Fibroblast of the aortic adventitia (primary cell): ENCODE results near the gene AP2A2. TPM values are rescaled to one million over a fixed set of nuclear protein-coding genes. Genes with fewer than 3 reads are reported as not detected.

ENCODE experiments used
- DNase-seq: peaks from one replicate; pipeline ENCODE4 v3.0.0-alpha.2; 2010; ENCODE audit warnings: low read depth
- H3K4me3 ChIP-seq: 2 replicates; pipeline ENCODE4 v1.5.1; 2011; ENCODE audit warnings: low read depth, mild to moderate bottlenecking, control low read depth, low read length, moderate library complexity
- CTCF ChIP-seq: IDR thresholded peaks from 2 replicates; pipeline ENCODE4 v1.5.1; 2011; ENCODE audit warnings: mild to moderate bottlenecking, low read length, control low read depth, inconsistent platforms; ENCODE audit not compliant: insufficient read depth
- total RNA-seq: library from RNA; depleted of rRNA; stranded (reverse); fragments of >200 nt; gene quantifications from 2 replicates; pipeline ENCODE4 v1.2.3, GENCODE V29; 2012; ENCODE audit warnings: low replicate concordance

Gene AP2A2
- total RNA-seq, 1 donor, result 72.9 TPM

GRCh38 chr11:890794-891540, 34.7 kb upstream of the AP2A2 start:
- DNase-seq, result no peak
- TF ChIP-seq CTCF, result no peak
- H3K4me3 ChIP-seq, result no peak overlapping the region

- TF ChIP-seq CTCF, result no peak
These were observed 32.5 kb upstream of the AP2A2 start for GRCh38 chr11:893008-893654.

GRCh38 chr11:894575-895201, 31.0 kb upstream of the AP2A2 start:
- no peak for TF ChIP-seq CTCF
- no peak for DNase-seq
- no peak overlapping the region for H3K4me3 ChIP-seq

More at GRCh38 chr11:893008-893654, 32.5 kb upstream of the AP2A2 start:
- no peak overlapping the region for H3K4me3 ChIP-seq
- DNase-seq, result no peak

GRCh38 chr11:895331-896110, 30.1 kb upstream of the AP2A2 start:
- TF ChIP-seq CTCF, result no peak
- no peak for DNase-seq
- no peak overlapping the region for H3K4me3 ChIP-seq

GRCh38 chr11:897253-898142, 28.2 kb upstream of the AP2A2 start:
- TF ChIP-seq CTCF, result no peak
- DNase-seq, result no peak
- no peak overlapping the region for H3K4me3 ChIP-seq

- H3K4me3 ChIP-seq, result no peak overlapping the region
- peak; percentile 45 for TF ChIP-seq CTCF
- peak; percentile 21 for DNase-seq
These were observed 27.5 kb upstream of the AP2A2 start for GRCh38 chr11:898143-898511.
